HepG2 (cell line): ENCODE data around the gene PARP15. TPM values are rescaled to one million over a fixed set of nuclear protein-coding genes. Genes with fewer than 3 reads are reported as not detected.

Experiments used
- ARID2 ChIP-seq: sonication (generic); formaldehyde crosslinking; IDR thresholded peaks from 2 replicates; pipeline ENCODE4 v1.8.1; 2022; ENCODE audit warnings: mild to moderate bottlenecking, missing genetic modification reagents, borderline replicate concordance
- FOXO1 ChIP-seq: sonication (generic); formaldehyde crosslinking; IDR thresholded peaks from 2 replicates; pipeline ENCODE4 v1.4.0; 2020; ENCODE audit warnings: missing genetic modification reagents
- RBAK ChIP-seq: sonication (generic); formaldehyde crosslinking; IDR thresholded peaks from 2 replicates; pipeline ENCODE4 v1.5.1; 2020; ENCODE audit warnings: mild to moderate bottlenecking, missing genetic modification reagents
- TCF7 ChIP-seq: sonication (generic); IDR thresholded peaks from 2 replicates; pipeline ENCODE4 v1.6.1; 2016; ENCODE audit warnings: antibody characterized with exemption, low read depth
- ZNF232 ChIP-seq: sonication (generic); formaldehyde crosslinking; IDR thresholded peaks from 2 replicates; pipeline ENCODE4 v1.4.0; 2020; ENCODE audit warnings: missing genetic modification reagents, borderline replicate concordance
- ZNF256 ChIP-seq: sonication (generic); formaldehyde crosslinking; conservative IDR thresholded peaks from 2 replicates; pipeline ENCODE4 v1.4.0; 2020; ENCODE audit warnings: missing genetic modification reagents
- ZNF563 ChIP-seq: sonication (generic); formaldehyde crosslinking; IDR thresholded peaks from 2 replicates; pipeline ENCODE4 v1.8.0; 2022; ENCODE audit warnings: mild to moderate bottlenecking, moderate library complexity, missing genetic modification reagents
- ZNF709 ChIP-seq: sonication (generic); formaldehyde crosslinking; IDR thresholded peaks from 2 replicates; pipeline ENCODE4 v1.5.0; 2020; ENCODE audit warnings: mild to moderate bottlenecking, missing genetic modification reagents
- ZNF788 ChIP-seq: sonication (generic); formaldehyde crosslinking; IDR thresholded peaks from 2 replicates; pipeline ENCODE4 v1.5.0; 2020; ENCODE audit warnings: mild to moderate bottlenecking, missing genetic modification reagents, borderline replicate concordance
- polyA plus RNA-seq, 8 experiments: library from polyadenylated mRNA; depleted of rRNA in 3 of 8; stranded (reverse) in 7 of 8; unstranded in 1 of 8; fragments of >200 nt; fragmentation: Illumina TruSeq in 4 of 8; extraction: Trizol in 4 of 8; gene quantifications; 2 replicates each; pipeline versions ENCODE4 v1.2.1 to v1.2.3, GENCODE V29; 2011 to 2016; ENCODE audit warnings: low read depth in 4 of 8, missing spikeins in 1 of 8, mixed read lengths in 1 of 8; ENCODE audit not compliant: insufficient read depth in 1 of 8
- total RNA-seq, 5 experiments: library from RNA; depleted of rRNA; stranded (reverse); fragments of >200 nt; fragmentation: Illumina TruSeq; extraction: Trizol; gene quantifications; 2 replicates each; pipeline ENCODE4 v1.2.3, GENCODE V29; 2016; ENCODE audit warnings: low read depth in 1 of 5
- TF ChIP-seq, protein P1 (sequence below), 2 experiments: sonication (generic) in 1 of 2; formaldehyde crosslinking in 1 of 2; IDR thresholded peaks; 2 replicates each; pipeline versions ENCODE4 v1.4.0 to v1.6.1; 2016 to 2020; ENCODE audit warnings: borderline replicate concordance in 1 of 2, low read depth in 1 of 2, mild to moderate bottlenecking in 1 of 2, missing genetic modification reagents in 1 of 2
- TF ChIP-seq, protein P2 (sequence below): sonication (generic); formaldehyde crosslinking; IDR thresholded peaks from 2 replicates; pipeline ENCODE4 v1.8.1; 2023; ENCODE audit warnings: mild to moderate bottlenecking, missing genetic modification reagents
- TF ChIP-seq, protein P3 (sequence below): sonication (generic); formaldehyde crosslinking; IDR thresholded peaks from 2 replicates; pipeline ENCODE4 v1.4.0; 2020; ENCODE audit warnings: missing genetic modification reagents, borderline replicate concordance
- TF ChIP-seq, protein P4 (sequence below): IDR thresholded peaks from 2 replicates; pipeline ENCODE4 v1.6.1; 2018; ENCODE audit warnings: missing genetic modification reagents
- TF ChIP-seq, protein P5 (sequence below): sonication (generic); formaldehyde crosslinking; IDR thresholded peaks from 2 replicates; pipeline ENCODE4 v1.4.0; 2020; ENCODE audit warnings: missing genetic modification reagents, borderline replicate concordance

Gene PARP15
- total and polyA plus RNA-seq, 2 of the 13 experiments (the other 11 are each of a cell fraction or from before 2014, with no cell fraction given) = 0.02 TPM; not detected in 1

DNA sequence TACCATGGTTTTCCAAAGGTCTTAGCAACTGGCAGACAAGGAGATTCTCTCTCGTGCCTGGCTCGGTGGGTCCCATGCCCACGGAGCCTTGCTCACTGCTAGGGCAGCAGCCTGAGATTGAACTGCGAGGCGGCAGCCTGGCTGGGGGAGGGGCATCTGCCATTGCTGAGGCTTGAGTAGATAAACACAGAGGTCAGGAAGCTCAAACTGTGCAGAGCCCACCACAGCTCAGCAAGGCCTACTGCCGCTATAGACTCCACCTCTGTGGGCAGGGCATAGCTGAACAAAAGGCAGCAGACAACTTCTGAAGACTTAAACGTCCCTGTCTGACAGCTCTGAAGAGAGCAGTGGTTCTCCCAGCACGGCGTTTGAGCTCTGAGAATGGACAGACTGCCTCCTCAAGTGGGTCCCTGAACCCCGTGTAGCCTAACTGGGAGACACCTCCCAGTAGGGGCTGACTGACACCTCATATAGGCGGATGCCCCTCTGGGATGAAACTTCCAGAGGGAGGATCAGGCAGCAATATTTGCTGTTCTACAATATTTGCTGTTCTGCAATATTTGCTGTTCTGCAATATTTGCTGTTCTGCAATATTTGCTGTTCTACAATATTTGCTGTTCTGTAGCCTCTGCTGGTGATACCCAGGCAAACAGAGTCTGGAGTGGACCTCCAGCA, 73.9 kb downstream of the PARP15 start (continued):
- TF ChIP-seq, protein P1, sequence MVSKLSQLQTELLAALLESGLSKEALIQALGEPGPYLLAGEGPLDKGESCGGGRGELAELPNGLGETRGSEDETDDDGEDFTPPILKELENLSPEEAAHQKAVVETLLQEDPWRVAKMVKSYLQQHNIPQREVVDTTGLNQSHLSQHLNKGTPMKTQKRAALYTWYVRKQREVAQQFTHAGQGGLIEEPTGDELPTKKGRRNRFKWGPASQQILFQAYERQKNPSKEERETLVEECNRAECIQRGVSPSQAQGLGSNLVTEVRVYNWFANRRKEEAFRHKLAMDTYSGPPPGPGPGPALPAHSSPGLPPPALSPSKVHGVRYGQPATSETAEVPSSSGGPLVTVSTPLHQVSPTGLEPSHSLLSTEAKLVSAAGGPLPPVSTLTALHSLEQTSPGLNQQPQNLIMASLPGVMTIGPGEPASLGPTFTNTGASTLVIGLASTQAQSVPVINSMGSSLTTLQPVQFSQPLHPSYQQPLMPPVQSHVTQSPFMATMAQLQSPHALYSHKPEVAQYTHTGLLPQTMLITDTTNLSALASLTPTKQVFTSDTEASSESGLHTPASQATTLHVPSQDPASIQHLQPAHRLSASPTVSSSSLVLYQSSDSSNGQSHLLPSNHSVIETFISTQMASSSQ (IDR thresholded peaks at IDR 0.05; ENCODE audit: low read depth) = peak; percentile 76; the same call in 1 of the 2 replicates
- TF ChIP-seq, protein P1 (CRISPR knock-in tag; IDR thresholded peaks at IDR 0.05; ENCODE audit: borderline replicate concordance) = peak; percentile 92
- peak; percentile 66; the same call in 1 of the 2 replicates for TF ChIP-seq ZNF709 (CRISPR knock-in tag)
- peak; percentile 86 for TF ChIP-seq ARID2 (CRISPR knock-in tag)
- peak; percentile 66; the same call in 1 of the 2 replicates for TF ChIP-seq ZNF232 (CRISPR knock-in tag)
- peak; percentile 92; the same call in 1 of the 2 replicates for TF ChIP-seq ZNF788 (CRISPR knock-in tag)
- TF ChIP-seq, protein P2, sequence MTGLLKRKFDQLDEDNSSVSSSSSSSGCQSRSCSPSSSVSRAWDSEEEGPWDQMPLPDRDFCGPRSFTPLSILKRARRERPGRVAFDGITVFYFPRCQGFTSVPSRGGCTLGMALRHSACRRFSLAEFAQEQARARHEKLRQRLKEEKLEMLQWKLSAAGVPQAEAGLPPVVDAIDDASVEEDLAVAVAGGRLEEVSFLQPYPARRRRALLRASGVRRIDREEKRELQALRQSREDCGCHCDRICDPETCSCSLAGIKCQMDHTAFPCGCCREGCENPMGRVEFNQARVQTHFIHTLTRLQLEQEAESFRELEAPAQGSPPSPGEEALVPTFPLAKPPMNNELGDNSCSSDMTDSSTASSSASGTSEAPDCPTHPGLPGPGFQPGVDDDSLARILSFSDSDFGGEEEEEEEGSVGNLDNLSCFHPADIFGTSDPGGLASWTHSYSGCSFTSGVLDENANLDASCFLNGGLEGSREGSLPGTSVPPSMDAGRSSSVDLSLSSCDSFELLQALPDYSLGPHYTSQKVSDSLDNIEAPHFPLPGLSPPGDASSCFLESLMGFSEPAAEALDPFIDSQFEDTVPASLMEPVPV (CRISPR knock-in tag) = peak; percentile 89; the same call in 1 of the 2 replicates
- 0 out of 2 replicates have a peak, but pooled peaks have one; percentile 53 for TF ChIP-seq ZNF256 (CRISPR knock-in tag)
- 0 out of 2 replicates have a peak, but pooled peaks have one; percentile 30 for TF ChIP-seq RBAK (CRISPR knock-in tag)
- TF ChIP-seq, protein P3, sequence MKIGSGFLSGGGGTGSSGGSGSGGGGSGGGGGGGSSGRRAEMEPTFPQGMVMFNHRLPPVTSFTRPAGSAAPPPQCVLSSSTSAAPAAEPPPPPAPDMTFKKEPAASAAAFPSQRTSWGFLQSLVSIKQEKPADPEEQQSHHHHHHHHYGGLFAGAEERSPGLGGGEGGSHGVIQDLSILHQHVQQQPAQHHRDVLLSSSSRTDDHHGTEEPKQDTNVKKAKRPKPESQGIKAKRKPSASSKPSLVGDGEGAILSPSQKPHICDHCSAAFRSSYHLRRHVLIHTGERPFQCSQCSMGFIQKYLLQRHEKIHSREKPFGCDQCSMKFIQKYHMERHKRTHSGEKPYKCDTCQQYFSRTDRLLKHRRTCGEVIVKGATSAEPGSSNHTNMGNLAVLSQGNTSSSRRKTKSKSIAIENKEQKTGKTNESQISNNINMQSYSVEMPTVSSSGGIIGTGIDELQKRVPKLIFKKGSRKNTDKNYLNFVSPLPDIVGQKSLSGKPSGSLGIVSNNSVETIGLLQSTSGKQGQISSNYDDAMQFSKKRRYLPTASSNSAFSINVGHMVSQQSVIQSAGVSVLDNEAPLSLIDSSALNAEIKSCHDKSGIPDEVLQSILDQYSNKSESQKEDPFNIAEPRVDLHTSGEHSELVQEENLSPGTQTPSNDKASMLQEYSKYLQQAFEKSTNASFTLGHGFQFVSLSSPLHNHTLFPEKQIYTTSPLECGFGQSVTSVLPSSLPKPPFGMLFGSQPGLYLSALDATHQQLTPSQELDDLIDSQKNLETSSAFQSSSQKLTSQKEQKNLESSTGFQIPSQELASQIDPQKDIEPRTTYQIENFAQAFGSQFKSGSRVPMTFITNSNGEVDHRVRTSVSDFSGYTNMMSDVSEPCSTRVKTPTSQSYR (CRISPR knock-in tag) = peak; percentile 94
- TF ChIP-seq, protein P4, sequence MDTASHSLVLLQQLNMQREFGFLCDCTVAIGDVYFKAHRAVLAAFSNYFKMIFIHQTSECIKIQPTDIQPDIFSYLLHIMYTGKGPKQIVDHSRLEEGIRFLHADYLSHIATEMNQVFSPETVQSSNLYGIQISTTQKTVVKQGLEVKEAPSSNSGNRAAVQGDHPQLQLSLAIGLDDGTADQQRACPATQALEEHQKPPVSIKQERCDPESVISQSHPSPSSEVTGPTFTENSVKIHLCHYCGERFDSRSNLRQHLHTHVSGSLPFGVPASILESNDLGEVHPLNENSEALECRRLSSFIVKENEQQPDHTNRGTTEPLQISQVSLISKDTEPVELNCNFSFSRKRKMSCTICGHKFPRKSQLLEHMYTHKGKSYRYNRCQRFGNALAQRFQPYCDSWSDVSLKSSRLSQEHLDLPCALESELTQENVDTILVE = peak; percentile 88
- TF ChIP-seq, protein P5, sequence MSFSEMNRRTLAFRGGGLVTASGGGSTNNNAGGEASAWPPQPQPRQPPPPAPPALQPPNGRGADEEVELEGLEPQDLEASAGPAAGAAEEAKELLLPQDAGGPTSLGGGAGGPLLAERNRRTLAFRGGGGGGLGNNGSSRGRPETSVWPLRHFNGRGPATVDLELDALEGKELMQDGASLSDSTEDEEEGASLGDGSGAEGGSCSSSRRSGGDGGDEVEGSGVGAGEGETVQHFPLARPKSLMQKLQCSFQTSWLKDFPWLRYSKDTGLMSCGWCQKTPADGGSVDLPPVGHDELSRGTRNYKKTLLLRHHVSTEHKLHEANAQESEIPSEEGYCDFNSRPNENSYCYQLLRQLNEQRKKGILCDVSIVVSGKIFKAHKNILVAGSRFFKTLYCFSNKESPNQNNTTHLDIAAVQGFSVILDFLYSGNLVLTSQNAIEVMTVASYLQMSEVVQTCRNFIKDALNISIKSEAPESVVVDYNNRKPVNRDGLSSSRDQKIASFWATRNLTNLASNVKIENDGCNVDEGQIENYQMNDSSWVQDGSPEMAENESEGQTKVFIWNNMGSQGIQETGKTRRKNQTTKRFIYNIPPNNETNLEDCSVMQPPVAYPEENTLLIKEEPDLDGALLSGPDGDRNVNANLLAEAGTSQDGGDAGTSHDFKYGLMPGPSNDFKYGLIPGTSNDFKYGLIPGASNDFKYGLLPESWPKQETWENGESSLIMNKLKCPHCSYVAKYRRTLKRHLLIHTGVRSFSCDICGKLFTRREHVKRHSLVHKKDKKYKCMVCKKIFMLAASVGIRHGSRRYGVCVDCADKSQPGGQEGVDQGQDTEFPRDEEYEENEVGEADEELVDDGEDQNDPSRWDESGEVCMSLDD (CRISPR knock-in tag) = 0 out of 2 replicates have a peak, but pooled peaks have one; percentile 37
- peak; percentile 92 for TF ChIP-seq FOXO1 (CRISPR knock-in tag)
- TF ChIP-seq ZNF563 (CRISPR knock-in tag) = peak; percentile 55; the same call in 1 of the 2 replicates
- peak; percentile 88 for TF ChIP-seq TCF7
